HG03575 (cell line): ENCODE data around the gene ERC1.
"Not testable (repeated sequence)": the region's sequence is repeated elsewhere in the genome, so short reads cannot be mapped to it uniquely, and the experiment has no call there.

Experiments
- ATAC-seq: cut with Tn5 transposase; IDR thresholded peaks from one replicate; pipeline ENCODE4 v1.9.1; 2021; ENCODE audit not compliant: unreplicated experiment, insufficient number of reproducible peaks, low FRiP score; ENCODE audit errors: extremely low read depth

The ERC1 gene

DNA sequence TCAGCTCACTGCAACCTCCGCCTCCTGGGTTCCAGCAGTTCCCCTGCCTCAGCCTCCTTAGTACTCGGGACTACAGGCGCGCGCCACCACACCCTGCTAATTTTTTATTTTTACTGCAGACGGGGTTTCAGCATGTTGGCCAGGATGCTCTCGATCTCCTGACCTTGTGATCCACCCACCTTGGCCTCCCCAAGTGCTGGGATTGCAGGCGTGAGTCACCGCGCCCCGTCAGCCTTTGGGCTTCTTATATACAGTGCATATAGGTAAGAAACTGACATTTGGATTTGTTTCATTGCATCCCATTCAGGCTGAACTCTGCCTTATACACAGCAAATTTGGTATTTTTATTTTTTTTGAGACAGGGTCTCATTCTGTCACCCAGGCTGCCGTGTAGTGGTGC lies 176.8 kb downstream of the ERC1 start:
- no peak for ATAC-seq

DNA sequence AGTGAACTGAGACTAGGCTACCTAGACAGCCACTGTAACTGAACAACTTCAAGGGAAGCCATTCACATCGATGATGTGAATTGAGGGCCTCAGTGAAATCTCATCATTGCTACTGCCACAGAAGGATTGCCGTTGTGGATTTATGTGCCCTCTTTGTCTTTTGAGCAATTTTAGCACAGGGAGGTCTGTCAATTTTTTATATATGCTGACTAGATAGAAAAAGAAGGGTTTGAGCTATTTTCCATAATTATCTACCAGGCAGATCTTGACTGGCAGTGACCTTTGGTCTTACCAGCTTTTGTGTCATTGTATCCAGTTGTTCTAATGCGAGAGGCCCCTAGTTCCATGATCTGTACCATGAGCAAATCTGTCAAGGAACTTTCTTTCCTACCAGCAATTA lies 179.4 kb downstream of the ERC1 start:
- no peak for ATAC-seq

DNA sequence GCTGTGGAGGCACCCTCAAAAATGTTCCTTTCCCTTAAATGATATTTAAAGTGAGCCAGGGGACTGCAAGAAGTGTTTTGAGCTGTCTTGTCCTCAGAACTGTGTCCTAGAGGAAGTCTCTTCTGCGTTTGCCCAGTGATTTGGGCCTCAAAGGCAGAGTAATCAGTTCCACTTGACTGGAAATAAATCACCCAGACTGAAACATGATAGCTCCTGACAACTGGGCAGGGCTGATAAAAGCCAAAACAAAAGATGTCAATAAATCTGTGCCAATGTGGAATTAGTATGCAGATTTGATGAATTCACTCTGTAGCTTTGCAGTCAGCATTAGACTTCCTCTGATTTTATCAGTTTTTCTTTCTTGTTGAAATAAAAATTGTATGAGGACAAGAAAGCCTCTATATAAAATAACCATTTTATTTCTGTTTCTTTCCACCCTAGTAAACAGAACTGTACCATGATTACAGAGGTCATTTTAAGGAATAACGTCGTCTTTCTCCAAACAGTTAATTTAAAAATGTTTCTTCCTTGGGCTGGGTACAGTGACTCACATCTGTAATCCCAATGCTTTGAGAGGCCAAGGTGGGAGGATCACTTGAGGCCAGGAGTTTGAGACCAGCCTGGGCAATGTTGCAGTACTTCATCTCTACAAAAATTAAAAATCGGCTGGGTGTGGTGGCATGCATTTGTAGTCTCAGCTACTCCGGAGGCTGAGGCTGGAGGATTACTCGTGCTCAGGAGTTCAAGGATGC lies 180.8 kb downstream of the ERC1 start:
- no peak for ATAC-seq

DNA sequence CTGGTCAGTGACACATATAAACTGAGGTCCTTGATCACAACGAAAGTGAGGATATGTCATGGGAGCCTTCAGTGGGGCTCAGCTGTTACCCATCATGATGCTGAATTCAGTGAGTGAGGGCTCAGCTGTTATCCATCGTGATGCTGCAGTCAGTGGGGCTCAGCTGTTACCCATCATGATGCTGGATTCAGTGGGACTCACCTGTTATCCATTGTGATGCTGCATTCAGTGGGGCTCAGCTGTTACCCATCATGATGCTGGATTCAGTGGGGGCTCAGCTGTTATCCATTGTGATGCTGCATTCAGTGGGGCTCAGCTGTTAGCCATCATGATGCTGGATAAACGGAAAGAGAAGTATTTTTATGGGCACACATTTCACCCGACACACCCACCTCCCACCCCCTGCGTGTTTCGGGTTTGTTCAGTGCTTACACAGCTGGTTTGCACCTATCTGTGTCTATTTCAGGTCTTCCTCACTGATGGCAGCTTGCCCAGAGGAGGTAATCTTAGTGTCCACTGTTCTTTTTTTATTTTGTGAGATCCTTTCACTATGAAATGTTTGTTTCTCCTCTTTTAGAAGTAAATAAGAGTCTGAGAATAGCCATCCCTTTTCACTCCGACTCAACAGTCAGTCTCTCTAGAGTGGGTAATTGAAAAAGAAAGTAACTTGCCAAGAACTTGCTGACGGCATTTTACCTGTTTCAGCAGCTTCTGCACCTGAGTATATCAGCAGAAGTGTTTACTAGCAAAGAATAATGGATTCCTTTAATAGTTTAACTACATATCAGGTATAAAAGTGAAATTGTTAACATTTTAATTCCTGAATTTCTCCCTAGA lies 183.0 kb downstream of the ERC1 start:
- ATAC-seq: no peak

- no peak for ATAC-seq
These were observed 183.6 kb downstream of the ERC1 start for GRCh38 chr12:1174659-1175058.

DNA sequence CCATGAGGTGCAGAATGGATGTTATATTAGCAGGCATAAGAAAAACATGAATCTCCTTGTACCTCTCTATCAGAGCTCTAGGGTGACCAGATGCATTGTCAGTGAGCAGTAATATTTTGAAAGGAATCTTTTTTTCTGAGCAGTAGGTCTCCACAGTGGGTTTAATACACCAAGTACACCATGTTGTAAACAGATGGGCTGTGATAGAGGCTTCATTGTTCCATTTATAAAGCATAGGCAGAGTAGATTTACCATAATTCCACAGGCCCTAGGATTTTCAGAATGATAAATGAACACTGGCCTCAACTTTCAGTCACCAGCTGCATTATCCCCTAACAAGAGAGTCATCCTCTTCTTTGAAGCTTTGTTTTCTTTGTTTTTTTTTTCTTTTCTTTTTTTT lies 185.2 kb downstream of the ERC1 start:
- ATAC-seq: no peak

DNA sequence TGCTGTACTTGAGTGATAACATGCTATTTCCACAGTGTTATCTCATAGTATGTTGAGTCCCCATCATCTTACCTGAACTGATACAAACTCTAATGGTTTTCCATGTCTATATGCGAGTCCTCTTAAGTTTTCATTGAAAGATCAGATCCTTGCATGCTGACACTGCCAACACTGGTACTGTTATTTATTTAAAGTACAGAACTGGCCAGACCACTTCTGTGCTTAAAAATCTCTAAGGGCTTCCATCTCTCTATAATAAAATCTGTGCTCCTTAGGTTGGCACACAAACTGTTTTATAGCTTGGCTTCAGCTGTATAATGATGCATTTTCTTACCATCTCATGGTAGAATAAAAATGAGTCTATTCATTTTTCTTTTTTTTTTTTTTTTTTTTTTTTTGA lies 188.1 kb downstream of the ERC1 start:
- no peak for ATAC-seq

DNA sequence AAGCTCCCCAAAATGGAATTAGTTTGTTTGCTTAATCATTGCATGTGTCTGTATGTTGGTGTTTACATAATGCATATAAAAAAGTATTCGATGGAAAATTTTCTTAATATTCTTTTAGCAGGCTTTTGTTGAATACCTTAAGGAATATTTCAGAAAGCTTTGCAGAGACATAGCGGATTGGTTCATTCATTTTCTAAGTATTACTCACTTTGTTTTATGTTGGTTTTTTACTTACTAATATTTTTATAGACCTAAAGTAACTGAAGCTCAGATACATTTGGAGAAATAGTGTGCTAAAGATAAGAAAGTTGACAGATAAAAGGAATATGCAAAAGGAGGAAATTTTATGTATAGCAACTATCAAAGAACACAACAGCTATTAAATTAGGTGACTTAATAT lies 191.0 kb downstream of the ERC1 start:
- ATAC-seq: no peak

DNA sequence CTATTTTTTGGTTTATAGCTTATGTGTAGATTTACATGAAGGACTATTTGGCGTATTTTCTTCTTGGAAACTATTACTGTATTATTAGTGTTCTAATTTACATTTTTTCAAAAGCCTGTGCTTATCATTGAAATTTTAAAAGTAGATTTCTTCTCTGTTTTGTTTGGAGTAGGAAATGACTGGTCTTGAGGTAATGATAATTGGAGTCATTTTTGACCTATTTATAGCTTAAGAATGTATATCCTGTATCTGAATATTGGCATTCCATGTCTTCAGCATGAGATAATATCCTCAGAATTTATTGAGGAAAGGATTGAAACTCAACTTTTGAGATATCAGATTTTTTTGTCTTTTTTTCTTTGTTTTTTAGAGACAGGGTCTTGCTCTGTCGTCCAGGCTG lies 193.4 kb downstream of the ERC1 start:
- no peak for ATAC-seq

GRCh38 chr12:1185460-1186182 lies 194.6 kb downstream of the ERC1 start:
- no peak for ATAC-seq

DNA sequence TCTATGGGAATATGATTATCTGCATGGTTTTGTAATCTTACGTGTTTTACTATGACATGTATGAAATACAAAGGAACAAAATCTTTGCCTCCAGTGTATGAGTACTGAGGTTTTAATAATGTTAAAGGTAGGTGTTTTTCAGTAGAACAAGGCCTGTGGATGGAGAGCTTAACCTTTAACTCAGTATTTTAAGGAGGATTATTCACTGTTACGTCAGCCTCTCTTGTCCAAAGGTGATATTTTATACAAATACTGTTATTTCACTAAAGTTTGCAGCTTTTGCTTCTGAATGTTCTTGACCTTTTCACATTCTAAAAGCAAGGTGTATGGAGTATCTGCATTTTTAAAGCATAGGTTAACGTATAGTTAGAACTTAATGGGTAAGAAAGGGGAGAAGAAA lies 195.3 kb downstream of the ERC1 start:
- no peak for ATAC-seq

GRCh38 chr12:1188016-1188415 lies 197.0 kb downstream of the ERC1 start:
- ATAC-seq: no peak

DNA sequence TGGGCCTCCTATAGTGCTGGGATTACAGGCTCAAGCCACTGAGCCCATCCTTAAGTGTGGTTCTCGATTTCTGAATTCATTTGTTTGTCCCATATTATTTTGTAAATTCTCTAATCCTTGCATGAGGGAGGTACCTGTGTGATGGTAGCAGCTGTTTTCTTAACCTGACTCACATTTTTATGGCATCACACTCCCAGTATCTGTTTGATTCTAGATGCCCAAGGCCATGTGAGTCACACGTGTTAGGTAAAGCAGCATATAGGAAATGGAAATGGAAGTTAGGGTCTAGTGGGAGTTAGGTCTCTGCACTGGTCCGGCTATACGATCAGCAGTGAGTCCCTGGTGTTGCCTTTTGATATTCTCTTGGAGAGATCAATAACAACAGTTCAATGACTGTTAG lies 198.1 kb downstream of the ERC1 start:
- no peak for ATAC-seq

- no peak for ATAC-seq
These were observed 204.5 kb downstream of the ERC1 start for GRCh38 chr12:1195513-1195912.

- ATAC-seq: no peak
These were observed 206.4 kb downstream of the ERC1 start for GRCh38 chr12:1197264-1198018.

- not testable (repeated sequence) for ATAC-seq
These were observed 207.8 kb downstream of the ERC1 start for GRCh38 chr12:1198854-1199253.

DNA sequence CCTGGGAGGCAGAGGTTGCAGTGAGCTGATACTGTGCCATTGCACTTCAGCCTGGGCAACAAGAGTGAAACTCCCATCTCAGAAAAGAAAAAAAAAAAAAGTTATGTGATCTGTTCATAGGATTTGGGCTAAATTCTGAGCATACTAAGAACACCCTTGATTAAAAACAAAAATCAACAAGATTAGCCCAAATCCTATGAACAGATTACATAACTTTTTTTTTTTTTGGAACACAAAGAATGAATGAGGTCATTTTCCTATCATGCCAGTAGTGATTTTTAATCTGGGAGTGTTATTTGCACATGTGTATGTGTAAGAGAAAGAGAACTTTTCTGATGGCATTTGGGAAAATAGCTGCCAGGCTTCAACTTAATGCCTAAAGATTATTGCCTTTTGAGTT lies 208.7 kb downstream of the ERC1 start:
- ATAC-seq: no peak

GRCh38 chr12:1201030-1201429 lies 210.0 kb downstream of the ERC1 start:
- ATAC-seq: no peak

- ATAC-seq: no peak
These were observed 210.9 kb downstream of the ERC1 start for GRCh38 chr12:1201886-1202285.
